Measurements from ENCODE around the gene FCF1. TPM values are rescaled to one million over a fixed set of nuclear protein-coding genes. Genes with fewer than 3 reads are reported as not detected.

Gene FCF1
- total and polyA plus RNA-seq, 2 of the 13 experiments (the other 11 are each of a cell fraction or from before 2014, with no cell fraction given) = 31.0 to 44.4 TPM

DNA sequence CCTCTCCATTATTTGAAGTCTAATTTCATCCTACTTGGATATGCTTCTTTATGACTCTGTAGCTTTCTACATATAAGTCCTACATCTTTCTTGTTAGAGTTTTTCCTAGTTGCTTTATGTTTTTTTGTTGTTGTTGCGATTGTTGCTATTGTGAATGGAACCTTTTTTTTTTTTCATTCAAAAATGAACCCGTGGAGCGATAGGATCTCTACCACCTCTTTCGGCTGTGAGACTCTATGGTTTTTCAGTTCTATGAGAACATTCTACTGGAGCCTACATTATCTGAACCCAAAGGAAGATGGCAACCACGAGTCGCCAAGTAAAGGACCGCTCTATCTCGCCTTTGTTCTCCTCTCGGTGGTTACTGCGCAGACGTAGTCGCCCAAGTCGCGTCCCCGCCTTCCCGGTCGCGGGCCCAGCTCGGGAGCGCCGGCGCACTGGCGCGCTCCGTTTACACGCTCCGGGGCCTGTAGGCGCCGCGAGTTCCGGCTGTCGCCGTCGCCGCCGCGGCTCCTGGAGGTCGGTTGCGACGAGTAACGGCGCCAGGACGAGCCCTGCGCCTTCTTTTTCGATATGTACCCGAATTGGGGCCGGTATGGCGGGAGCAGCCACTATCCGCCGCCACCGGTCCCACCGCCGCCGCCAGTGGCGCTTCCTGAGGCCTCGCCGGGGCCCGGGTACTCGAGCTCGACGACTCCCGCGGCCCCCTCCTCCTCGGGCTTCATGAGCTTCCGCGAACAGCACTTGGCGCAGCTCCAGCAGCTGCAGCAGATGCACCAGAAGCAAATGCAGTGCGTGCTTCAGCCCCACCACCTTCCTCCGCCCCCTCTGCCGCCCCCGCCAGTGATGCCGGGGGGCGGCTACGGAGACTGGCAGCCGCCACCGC, 50.2 kb downstream of the FCF1 start, which contains the start of gene YLPM1 (continued):
- TF ChIP-seq ZNF543 (CRISPR knock-in tag; IDR thresholded peaks at IDR 0.05) (no peak), MLX (CRISPR knock-in tag; IDR thresholded peaks at IDR 0.05) (no peak), SYNCRIP (IDR thresholded peaks at IDR 0.05; ENCODE audit: insufficient read depth, low read depth, low read length) (no peak), RARG (CRISPR knock-in tag; IDR thresholded peaks at IDR 0.05; ENCODE audit: low read depth) (no peak), CHCHD3 (CRISPR knock-in tag; IDR thresholded peaks at IDR 0.05) (no peak; the same call in 1 of the 2 replicates), ZNF530 (CRISPR knock-in tag; IDR thresholded peaks at IDR 0.05; ENCODE audit: low read depth) (no peak), CBFB (CRISPR knock-in tag; IDR thresholded peaks at IDR 0.05) (0 out of 2 replicates have a peak, but pooled peaks have one; percentile 50), ARNT2 (CRISPR knock-in tag; IDR thresholded peaks at IDR 0.05; ENCODE audit: low read depth) (no peak; the same call in 1 of the 2 replicates), NFATC3 (CRISPR knock-in tag; IDR thresholded peaks at IDR 0.05) (0 out of 2 replicates have a peak, but pooled peaks have one; percentile 20), SMYD3 (CRISPR knock-in tag; IDR thresholded peaks at IDR 0.05) (no peak), MAZ (IDR thresholded peaks at IDR 0.05; ENCODE audit: borderline replicate concordance, low read depth, low read length) (0 out of 2 replicates have a peak, but pooled peaks have one; percentile 23), MAZ (CRISPR knock-in tag; IDR thresholded peaks at IDR 0.05; ENCODE audit: low read depth) (peak; percentile 65), HDAC2 (CRISPR knock-in tag; IDR thresholded peaks at IDR 0.05) (peak; percentile 44; the same call in 1 of the 2 replicates), TEAD3 (CRISPR knock-in tag; optimal IDR thresholded peaks at IDR 0.05; ENCODE audit: borderline replicate concordance) (peak; percentile 17), ZFP1 (CRISPR knock-in tag; IDR thresholded peaks at IDR 0.05) (no peak), ZNF160 (CRISPR knock-in tag; IDR thresholded peaks at IDR 0.05) (no peak), ZNF839 (CRISPR knock-in tag; IDR thresholded peaks at IDR 0.05; ENCODE audit: borderline replicate concordance) (no peak), SPEN (CRISPR knock-in tag; IDR thresholded peaks at IDR 0.05; ENCODE audit: low read depth) (peak; percentile 95), HDAC1 (CRISPR knock-in tag; IDR thresholded peaks at IDR 0.05) (peak; percentile 42; the same call in 1 of the 2 replicates), HIVEP1 (CRISPR knock-in tag; IDR thresholded peaks at IDR 0.05) (peak; percentile 61; the same call in 1 of the 2 replicates), ZNF333 (CRISPR knock-in tag; IDR thresholded peaks at IDR 0.05; ENCODE audit: borderline replicate concordance) (no peak), ZNF598 (CRISPR knock-in tag; IDR thresholded peaks at IDR 0.05; ENCODE audit: borderline replicate concordance) (no peak), ZNF383 (CRISPR knock-in tag; IDR thresholded peaks at IDR 0.05; ENCODE audit: borderline replicate concordance) (no peak), BRCA1 (CRISPR knock-in tag; IDR thresholded peaks at IDR 0.05) (no peak)
- TF ChIP-seq, protein P1, sequence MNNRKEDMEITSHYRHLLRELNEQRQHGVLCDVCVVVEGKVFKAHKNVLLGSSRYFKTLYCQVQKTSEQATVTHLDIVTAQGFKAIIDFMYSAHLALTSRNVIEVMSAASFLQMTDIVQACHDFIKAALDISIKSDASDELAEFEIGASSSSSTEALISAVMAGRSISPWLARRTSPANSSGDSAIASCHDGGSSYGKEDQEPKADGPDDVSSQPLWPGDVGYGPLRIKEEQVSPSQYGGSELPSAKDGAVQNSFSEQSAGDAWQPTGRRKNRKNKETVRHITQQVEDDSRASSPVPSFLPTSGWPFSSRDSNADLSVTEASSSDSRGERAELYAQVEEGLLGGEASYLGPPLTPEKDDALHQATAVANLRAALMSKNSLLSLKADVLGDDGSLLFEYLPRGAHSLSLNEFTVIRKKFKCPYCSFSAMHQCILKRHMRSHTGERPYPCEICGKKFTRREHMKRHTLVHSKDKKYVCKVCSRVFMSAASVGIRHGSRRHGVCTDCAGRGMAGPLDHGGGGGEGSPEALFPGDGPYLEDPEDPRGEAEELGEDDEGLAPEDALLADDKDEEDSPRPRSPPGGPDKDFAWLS (CRISPR knock-in tag; IDR thresholded peaks at IDR 0.05; ENCODE audit: borderline replicate concordance) = no peak
- TF ChIP-seq, protein P2, sequence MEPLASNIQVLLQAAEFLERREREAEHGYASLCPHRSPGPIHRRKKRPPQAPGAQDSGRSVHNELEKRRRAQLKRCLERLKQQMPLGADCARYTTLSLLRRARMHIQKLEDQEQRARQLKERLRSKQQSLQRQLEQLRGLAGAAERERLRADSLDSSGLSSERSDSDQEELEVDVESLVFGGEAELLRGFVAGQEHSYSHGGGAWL (CRISPR knock-in tag; IDR thresholded peaks at IDR 0.05) = peak; percentile 75
- TF ChIP-seq, protein P3, sequence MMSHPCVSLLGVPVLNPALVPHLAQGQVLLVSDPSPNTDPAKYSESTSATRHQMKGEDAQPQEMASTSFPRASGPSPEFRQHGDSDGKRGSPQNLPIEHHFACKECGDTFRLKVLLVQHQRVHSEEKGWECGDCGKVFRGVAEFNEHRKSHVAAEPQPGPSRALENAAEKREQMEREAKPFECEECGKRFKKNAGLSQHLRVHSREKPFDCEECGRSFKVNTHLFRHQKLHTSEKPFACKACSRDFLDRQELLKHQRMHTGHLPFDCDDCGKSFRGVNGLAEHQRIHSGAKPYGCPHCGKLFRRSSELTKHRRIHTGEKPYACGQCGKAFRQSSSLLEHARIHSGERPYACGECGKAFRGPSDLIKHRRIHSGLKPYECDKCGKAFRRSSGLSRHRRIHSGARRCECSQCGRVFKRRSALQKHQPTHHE (CRISPR knock-in tag; IDR thresholded peaks at IDR 0.05; ENCODE audit: borderline replicate concordance) = no peak
